ENCODE data around the gene RACK1.

Gene RACK1

GRCh38 chr5:181192337-181193046, 51.2 kb downstream of the RACK1 start:
- no peak for DNase-seq

DNA sequence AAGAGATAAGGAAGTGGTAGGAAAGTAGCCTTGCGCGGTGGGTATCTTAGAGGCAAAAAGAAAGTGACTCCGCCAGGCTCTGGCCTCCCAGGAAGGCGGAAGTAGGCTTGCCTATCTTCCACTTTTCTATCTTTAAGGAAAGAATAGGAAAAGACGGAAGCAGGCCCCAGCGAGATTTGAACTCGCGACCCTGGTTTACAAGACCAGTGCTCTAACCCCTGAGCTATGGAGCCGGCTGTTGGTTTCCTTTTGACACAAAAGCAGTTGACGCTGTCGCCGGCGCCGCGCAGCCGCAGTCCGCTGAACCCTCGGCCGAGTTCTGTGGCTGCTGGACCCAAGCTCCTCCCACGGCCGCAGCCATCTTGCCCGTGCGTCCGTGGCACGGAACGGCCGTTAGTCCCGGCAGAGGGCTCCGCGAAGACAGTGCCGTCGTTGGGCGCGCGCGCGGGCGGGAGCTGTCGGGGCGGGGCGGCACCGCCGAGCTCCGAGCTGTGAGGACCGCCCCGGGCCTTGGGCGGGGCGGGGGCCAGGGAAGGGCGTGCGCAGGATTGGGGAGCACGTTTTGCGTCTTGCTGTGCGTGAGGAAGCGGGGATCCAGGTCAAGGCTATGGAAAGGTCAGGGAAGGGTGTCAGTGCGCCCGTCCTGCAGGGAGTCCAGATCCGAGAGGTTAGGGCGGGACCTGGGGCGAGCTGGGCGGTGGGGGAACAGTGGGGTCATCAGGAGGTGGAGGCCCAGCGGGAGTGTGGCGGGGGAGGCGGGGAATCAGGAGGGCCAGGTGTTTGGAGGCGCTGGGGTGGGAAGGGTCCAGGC, 52.0 kb downstream of the RACK1 start:
- DNase-seq, result no peak

DNA sequence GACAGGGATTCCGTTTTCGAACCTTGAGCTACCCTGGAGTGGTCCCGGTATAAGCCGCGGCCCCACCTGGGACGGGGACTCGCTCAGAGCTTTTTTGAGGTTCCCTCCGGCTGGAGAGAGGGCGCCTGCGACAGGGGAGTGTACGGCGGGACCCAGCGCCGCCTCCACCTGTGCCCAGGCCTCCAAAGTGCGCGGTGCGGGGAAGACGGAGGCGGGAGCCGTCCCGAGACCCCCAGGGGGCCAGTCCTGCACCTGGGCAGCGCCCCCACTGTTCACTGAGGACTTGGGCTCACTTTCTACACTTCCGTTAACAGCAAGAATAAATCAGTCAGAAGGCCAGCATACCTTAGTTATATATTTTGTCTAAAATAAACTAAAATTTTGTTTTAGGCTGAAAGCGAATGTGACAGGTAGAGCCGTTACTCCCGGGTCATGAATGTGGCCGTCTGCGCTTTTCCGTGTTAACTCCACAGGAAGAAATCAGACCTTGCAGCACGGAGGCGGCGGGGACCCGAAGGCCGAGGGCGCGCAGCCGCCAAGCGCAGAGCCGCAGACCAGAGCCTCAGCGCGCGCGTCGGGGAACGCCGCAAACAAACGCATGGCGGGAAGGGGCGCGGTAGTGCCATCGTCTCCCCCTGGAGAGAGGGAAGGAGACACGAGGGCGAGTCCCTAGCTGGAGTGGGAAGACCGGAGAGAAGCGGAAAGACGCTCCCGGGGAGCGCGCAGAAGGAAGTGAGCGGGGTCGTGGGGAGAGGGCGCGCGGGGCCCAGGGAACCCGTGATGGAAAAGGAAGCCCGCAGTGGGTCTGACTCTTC, 52.8 kb downstream of the RACK1 start:
- DNase-seq, result no peak

DNA sequence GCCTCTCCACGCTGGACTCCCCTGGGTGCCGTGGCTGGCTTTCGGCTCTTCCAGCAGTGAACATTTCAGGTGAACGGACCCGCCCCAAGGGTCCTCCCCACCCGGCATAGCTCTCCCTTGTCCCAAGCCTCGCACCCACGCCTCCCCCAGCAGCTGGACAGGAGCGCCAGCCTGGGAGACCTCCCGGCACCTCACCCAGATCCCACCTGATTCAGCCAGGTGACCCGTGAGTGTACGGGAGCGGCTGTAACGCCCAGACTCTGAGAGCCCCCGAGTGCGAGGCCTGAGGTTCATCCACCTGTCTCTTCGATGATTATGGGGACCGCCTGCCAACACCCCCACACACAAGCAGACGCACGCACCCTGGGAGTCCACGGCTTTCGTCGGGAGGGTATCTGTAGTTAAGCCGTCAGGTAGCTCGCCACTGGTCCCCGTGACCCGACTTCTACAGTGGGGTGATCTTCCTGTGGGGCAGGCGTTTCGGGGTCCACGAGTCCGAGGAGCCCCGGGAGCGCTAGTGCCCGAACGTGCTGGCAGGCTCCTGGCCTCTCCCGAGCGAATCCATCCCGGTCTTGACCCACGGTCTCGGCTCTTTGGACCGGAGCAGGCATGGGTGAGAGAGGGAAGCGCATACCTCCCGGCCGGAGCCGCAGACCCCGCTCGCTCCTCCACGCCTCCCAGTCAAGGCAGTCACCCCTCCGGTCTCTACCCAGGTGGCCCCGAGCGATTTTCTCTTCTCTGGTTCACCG, 53.6 kb downstream of the RACK1 start:
- DNase-seq, result no peak

DNA sequence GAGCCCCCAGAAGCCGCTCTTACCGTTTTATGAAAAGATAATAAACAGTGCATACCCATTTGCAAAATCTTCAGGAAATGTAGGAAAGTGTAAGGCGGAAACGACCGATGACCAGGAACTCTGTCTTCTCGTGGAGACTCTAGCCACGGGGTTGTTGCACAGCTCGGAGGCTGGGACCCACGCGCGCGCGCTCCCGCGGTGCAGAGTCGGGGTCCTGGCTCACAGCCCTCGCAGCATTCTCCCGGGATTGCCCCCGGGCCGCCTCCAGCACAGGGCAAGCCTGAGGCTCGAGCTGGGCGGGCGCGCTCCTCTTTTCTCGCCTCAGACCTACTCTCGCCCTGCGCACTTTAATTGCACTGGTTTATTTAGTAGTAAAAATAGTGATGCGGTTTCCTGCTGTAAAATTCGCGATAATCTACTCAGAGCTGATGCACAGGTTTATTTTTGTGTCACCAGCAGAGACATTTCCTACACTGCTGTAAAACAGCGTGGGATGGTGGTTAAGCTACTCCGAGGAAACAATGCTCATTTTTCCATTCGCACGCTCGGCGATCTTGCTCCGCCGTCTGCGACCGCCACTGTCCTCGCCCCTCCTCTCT, 54.2 kb downstream of the RACK1 start:
- DNase-seq, result no peak

DNA sequence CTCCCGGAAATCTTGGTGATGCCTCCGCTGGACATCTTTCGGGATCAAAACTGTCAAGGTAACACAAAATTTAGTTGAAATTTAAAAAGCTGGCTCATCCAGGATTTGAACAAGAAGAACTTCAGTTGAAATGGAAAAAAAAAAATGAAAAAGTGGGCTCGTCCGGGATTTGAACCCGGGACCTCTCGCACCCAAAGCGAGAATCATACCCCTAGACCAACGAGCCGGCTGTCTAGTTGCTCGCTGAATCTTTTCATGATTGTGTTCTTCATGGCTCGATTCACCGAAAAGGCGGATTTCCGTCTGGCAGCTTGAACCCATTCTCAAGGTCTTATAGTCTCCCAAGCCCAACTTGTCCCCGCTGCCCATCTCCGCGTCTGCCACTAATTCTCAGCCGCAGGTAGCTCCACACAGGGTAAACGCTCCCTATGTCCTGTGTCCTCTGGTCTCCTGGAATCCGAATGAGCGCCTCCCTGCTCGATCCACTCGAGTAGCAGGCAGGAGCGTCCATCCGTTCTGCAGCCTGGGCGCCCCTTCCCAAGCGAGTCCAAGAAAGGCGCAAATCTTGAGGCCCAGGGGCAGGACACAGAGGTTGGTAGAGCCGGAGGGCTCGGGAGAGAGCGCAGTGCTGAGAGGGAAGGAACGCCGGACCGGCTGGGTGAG, 54.9 kb downstream of the RACK1 start:
- no peak for DNase-seq

DNA sequence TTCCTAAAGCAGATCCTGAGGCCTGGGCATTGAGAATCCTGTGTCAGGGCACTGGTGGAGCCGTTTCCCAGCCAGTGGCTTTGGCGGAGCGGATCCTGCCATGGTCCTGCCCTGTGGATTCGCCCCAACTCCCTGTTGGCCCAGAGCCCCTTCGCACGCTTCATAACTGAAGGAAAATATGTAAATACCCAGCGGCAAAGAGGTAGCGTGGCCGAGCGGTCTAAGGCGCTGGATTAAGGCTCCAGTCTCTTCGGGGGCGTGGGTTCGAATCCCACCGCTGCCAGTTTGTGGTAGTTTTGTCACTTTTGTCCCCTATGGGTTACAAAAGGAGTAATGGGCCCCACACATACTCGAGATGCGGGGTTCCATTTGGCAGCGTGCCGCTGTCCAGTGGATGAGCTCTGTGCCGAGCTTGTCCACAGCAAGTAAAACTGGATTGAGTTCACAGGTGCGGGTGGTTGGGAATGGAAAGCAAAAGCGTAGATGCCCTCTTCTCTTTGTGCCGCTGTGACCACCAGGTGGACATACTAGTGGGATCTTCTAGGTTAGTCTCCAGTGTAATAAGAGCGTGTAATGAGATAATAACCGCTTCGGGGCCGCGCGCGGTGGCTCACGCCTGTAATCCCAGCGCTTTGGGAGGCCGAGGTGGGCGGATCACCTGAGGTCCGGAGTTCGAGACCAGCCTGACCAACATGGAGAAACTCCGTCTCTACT, 56.0 kb downstream of the RACK1 start:
- DNase-seq, result no peak

- no peak for DNase-seq
Measured at GRCh38 chr5:181186986-181187499, 56.7 kb downstream of the RACK1 start.

Data from NCI-H69 (cell line).